ENCODE measurements around the gene RAB30. TPM values are rescaled to one million over a fixed set of nuclear protein-coding genes. Genes with fewer than 3 reads are reported as not detected.
"Not testable (repeated sequence)": the region's sequence is repeated elsewhere in the genome, so short reads cannot be mapped to it uniquely, and the experiment has no call there.

Gene RAB30
- total RNA-seq, 1 donor from 2014 or later: 15.5 TPM

- Histone ChIP-seq H3K36me3 (no peaks in the 10 kb centered on the region), H3K27me3 (ENCODE audit: low read depth) (no peaks in the 10 kb centered on the region), H3K27ac (no peak overlapping the region), H3K9me3 (no peaks in the 10 kb centered on the region), H3K4me1 (no peaks in the 10 kb centered on the region), H3K4me3 (no peak overlapping the region)
- DNase-seq (no peak), ATAC-seq (no peak)
- intact Hi-C loops (cut with DNase I): no loop called here
- TF ChIP-seq CTCF (IDR thresholded peaks at IDR 0.05): no peak
Measured at GRCh38 chr11:82975882-82976281, 95.8 kb downstream of the RAB30 start.

- Histone ChIP-seq H3K4me1 (no peaks in the 10 kb centered on the region), H3K36me3 (no peaks in the 10 kb centered on the region), H3K27ac (no peak overlapping the region), H3K27me3 (ENCODE audit: low read depth) (no peaks in the 10 kb centered on the region), H3K4me3 (no peak overlapping the region), H3K9me3 (no peaks in the 10 kb centered on the region)
- TF ChIP-seq CTCF (IDR thresholded peaks at IDR 0.05): no peak
- DNase-seq (no peak), ATAC-seq (no peak)
- intact Hi-C loops (cut with DNase I): no loop called here
Measured at GRCh38 chr11:82974851-82975250, 96.8 kb downstream of the RAB30 start.

GRCh38 chr11:82974135-82974534 lies 97.6 kb downstream of the RAB30 start:
- intact Hi-C loops (cut with DNase I): no loop called here
- Histone ChIP-seq H3K4me1 (no peaks in the 10 kb centered on the region), H3K9me3 (no peaks in the 10 kb centered on the region), H3K36me3 (no peaks in the 10 kb centered on the region), H3K4me3 (no peak overlapping the region), H3K27ac (no peak overlapping the region), H3K27me3 (ENCODE audit: low read depth) (no peaks in the 10 kb centered on the region)
- no peak for TF ChIP-seq CTCF (IDR thresholded peaks at IDR 0.05)
- ATAC-seq (no peak), DNase-seq (no peak)

- DNase-seq (no peak), ATAC-seq (no peak)
- intact Hi-C loops (cut with DNase I): no loop called here
- no peak overlapping the region for H3K27ac ChIP-seq
- H3K4me3 ChIP-seq: no peak overlapping the region
- H3K36me3 ChIP-seq: no peaks in the 10 kb centered on the region
- TF ChIP-seq CTCF (IDR thresholded peaks at IDR 0.05): no peak
- H3K9me3 ChIP-seq: no peaks in the 10 kb centered on the region
- H3K27me3 ChIP-seq (ENCODE audit: low read depth): no peaks in the 10 kb centered on the region
- no peaks in the 10 kb centered on the region for H3K4me1 ChIP-seq
Measured at GRCh38 chr11:82972103-82972502, 99.6 kb downstream of the RAB30 start.

GRCh38 chr11:82971519-82971946 lies 100.2 kb downstream of the RAB30 start:
- H3K36me3 ChIP-seq; H3K27me3 ChIP-seq (ENCODE audit: low read depth); DNase-seq; H3K4me3 ChIP-seq; H3K9me3 ChIP-seq; H3K27ac ChIP-seq; intact Hi-C loops (cut with DNase I); ATAC-seq; H3K4me1 ChIP-seq: not testable (repeated sequence)

GRCh38 chr11:82970507-82971083 lies 101.1 kb downstream of the RAB30 start:
- ATAC-seq: peak in 1 of 2 donors; percentile 32
- H3K36me3 ChIP-seq; intact Hi-C loops (cut with DNase I); H3K9me3 ChIP-seq; H3K27ac ChIP-seq; DNase-seq; H3K27me3 ChIP-seq (ENCODE audit: low read depth); H3K4me1 ChIP-seq; H3K4me3 ChIP-seq: not testable (repeated sequence)

- DNase-seq: no peak
Measured at GRCh38 chr11:82969811-82970210, 101.9 kb downstream of the RAB30 start.

More at GRCh38 chr11:82969811-82970210, 101.9 kb downstream of the RAB30 start:
- Histone ChIP-seq H3K4me1 (no peaks in the 10 kb centered on the region), H3K27ac (no peak overlapping the region), H3K27me3 (ENCODE audit: low read depth) (no peaks in the 10 kb centered on the region), H3K36me3 (no peaks in the 10 kb centered on the region), H3K9me3 (no peaks in the 10 kb centered on the region), H3K4me3 (no peak overlapping the region)
- intact Hi-C loops (cut with DNase I): no loop called here
- no peak for ATAC-seq
- no peak for TF ChIP-seq CTCF (IDR thresholded peaks at IDR 0.05)
